ENCODE data around the gene ARHGEF17. TPM values are rescaled to one million over a fixed set of nuclear protein-coding genes. Genes with fewer than 3 reads are reported as not detected.

Gene ARHGEF17
- total RNA-seq, 2 experiments from 2014 or later = 0.18 TPM; not detected in 1

- Mint-ChIP-seq H3K4me1 (ENCODE audit: low read depth) (no peaks in the 10 kb centered on the region), H3K9me3 (ENCODE audit: insufficient read depth) (no peaks in the 10 kb centered on the region), H3K27ac (no peak overlapping the region), H3K36me3 (ENCODE audit: low read depth) (no peaks in the 10 kb centered on the region), H3K4me3 (no peak overlapping the region), H3K27me3 (ENCODE audit: low read depth) (peaks cover 21% of the 10 kb centered on the region)
- DNase-seq (no peak), ATAC-seq (no peak)
- POLR2A ChIA-PET = interaction anchor here (0.7 kb wide), 1 partner anchor 32 kb away, joined by 3 read pairs; no protein-coding TSS in a partner anchor
- CTCF ChIA-PET = interaction anchor here (1.2 kb wide), 1 partner anchor 61 kb away, joined by 3 read pairs; no protein-coding TSS in a partner anchor
Observed at GRCh38 chr11:73274722-73275380, 33.2 kb upstream of the ARHGEF17 start.

- Mint-ChIP-seq H3K4me3 (no peak overlapping the region), H3K27ac (no peak overlapping the region), H3K36me3 (ENCODE audit: low read depth) (no peaks in the 10 kb centered on the region), H3K9me3 (ENCODE audit: insufficient read depth) (no peaks in the 10 kb centered on the region), H3K4me1 (ENCODE audit: low read depth) (peaks cover 2% of the 10 kb centered on the region), H3K27me3 (ENCODE audit: low read depth) (peaks cover 21% of the 10 kb centered on the region)
- DNase-seq (no peak), ATAC-seq (no peak)
- ChIA-PET POLR2A (interaction anchor here (0.7 kb wide), 1 partner anchor 33 kb away, joined by 3 read pairs; no protein-coding TSS in a partner anchor), CTCF (no interaction called here)
Observed at GRCh38 chr11:73275381-73275750, 32.7 kb upstream of the ARHGEF17 start.

GRCh38 chr11:73277467-73277866 is 30.6 kb upstream of the ARHGEF17 start:
- peaks cover 22% of the 10 kb centered on the region for H3K4me1 Mint-ChIP-seq (ENCODE audit: low read depth)
- no peak for ATAC-seq

GRCh38 chr11:73280626-73281025 is 27.4 kb upstream of the ARHGEF17 start:
- CTCF ChIA-PET = interaction anchor here (0.8 to 1.6 kb wide), 4 partner anchors 8 to 80 kb away, joined by 3 to 6 read pairs (median 3); no protein-coding TSS in a partner anchor
- peaks cover 13% of the 10 kb centered on the region for H3K27me3 Mint-ChIP-seq (ENCODE audit: low read depth)
- peaks cover 25% of the 10 kb centered on the region for H3K4me1 Mint-ChIP-seq (ENCODE audit: low read depth)
- H3K9me3 Mint-ChIP-seq (ENCODE audit: insufficient read depth) = no peaks in the 10 kb centered on the region
- no peak for ATAC-seq
- no peak for DNase-seq
- H3K4me3 Mint-ChIP-seq = no peak overlapping the region
- POLR2A ChIA-PET = no interaction called here
- H3K36me3 Mint-ChIP-seq (ENCODE audit: low read depth) = no peaks in the 10 kb centered on the region
- no peak overlapping the region for H3K27ac Mint-ChIP-seq

More at GRCh38 chr11:73277467-73277866, 30.6 kb upstream of the ARHGEF17 start:
- POLR2A ChIA-PET = no interaction called here
- Mint-ChIP-seq H3K27ac (no peak overlapping the region), H3K27me3 (ENCODE audit: low read depth) (peaks cover 20% of the 10 kb centered on the region), H3K9me3 (ENCODE audit: insufficient read depth) (no peaks in the 10 kb centered on the region), H3K36me3 (ENCODE audit: low read depth) (no peaks in the 10 kb centered on the region), H3K4me3 (no peak overlapping the region)
- CTCF ChIA-PET = interaction anchor here (0.8 to 1.4 kb wide), 2 partner anchors 13 to 18 kb away, joined by 3 to 4 read pairs; no protein-coding TSS in a partner anchor
- DNase-seq = no peak

GRCh38 chr11:73281201-73281741 is 26.8 kb upstream of the ARHGEF17 start:
- CTCF ChIA-PET = interaction anchor here (1.6 kb wide), 1 partner anchor 25 kb away, joined by 6 read pairs; no protein-coding TSS in a partner anchor
- Mint-ChIP-seq H3K9me3 (ENCODE audit: insufficient read depth) (no peaks in the 10 kb centered on the region), H3K36me3 (ENCODE audit: low read depth) (no peaks in the 10 kb centered on the region), H3K4me3 (no peak overlapping the region), H3K4me1 (ENCODE audit: low read depth) (peaks cover 25% of the 10 kb centered on the region), H3K27me3 (ENCODE audit: low read depth) (peaks cover 13% of the 10 kb centered on the region), H3K27ac (no peak overlapping the region)
- DNase-seq = no peak
- POLR2A ChIA-PET = interaction anchor here (0.6 kb wide), 1 partner anchor 318 kb away, joined by 3 read pairs; no protein-coding TSS in a partner anchor
- no peak for ATAC-seq

- peak; percentile 14 for ATAC-seq
- DNase-seq = peak; percentile 35
- Mint-ChIP-seq H3K27me3 (ENCODE audit: low read depth) (peaks cover 9% of the 10 kb centered on the region), H3K4me1 (ENCODE audit: low read depth) (peaks cover 30% of the 10 kb centered on the region), H3K27ac (peak overlapping the region; percentile 1), H3K36me3 (ENCODE audit: low read depth) (no peaks in the 10 kb centered on the region), H3K4me3 (no peak overlapping the region), H3K9me3 (ENCODE audit: insufficient read depth) (no peaks in the 10 kb centered on the region)
- CTCF ChIA-PET = interaction anchor here (0.8 kb wide), 1 partner anchor 13 kb away, joined by 3 read pairs; no protein-coding TSS in a partner anchor
- POLR2A ChIA-PET = interaction anchor here (0.6 kb wide), 1 partner anchor 319 kb away, joined by 3 read pairs; no protein-coding TSS in a partner anchor
Observed at GRCh38 chr11:73281796-73282660, 26.0 kb upstream of the ARHGEF17 start.

GRCh38 chr11:73283276-73284000 is 24.6 kb upstream of the ARHGEF17 start:
- H3K27me3 Mint-ChIP-seq (ENCODE audit: low read depth) = peaks cover 9% of the 10 kb centered on the region
- H3K36me3 Mint-ChIP-seq (ENCODE audit: low read depth) = no peaks in the 10 kb centered on the region
- H3K27ac Mint-ChIP-seq = no peak overlapping the region
- ATAC-seq = no peak
- ChIA-PET CTCF (interaction anchor here (0.8 kb wide), 1 partner anchor 12 kb away, joined by 3 read pairs; no protein-coding TSS in a partner anchor), POLR2A (no interaction called here)
- no peak overlapping the region for H3K4me3 Mint-ChIP-seq
- no peaks in the 10 kb centered on the region for H3K9me3 Mint-ChIP-seq (ENCODE audit: insufficient read depth)
- no peak for DNase-seq
- H3K4me1 Mint-ChIP-seq (ENCODE audit: low read depth) = peaks cover 37% of the 10 kb centered on the region

- ATAC-seq = no peak
- POLR2A ChIA-PET = no interaction called here
- H3K36me3 Mint-ChIP-seq (ENCODE audit: low read depth) = no peaks in the 10 kb centered on the region
- no peak overlapping the region for H3K4me3 Mint-ChIP-seq
- DNase-seq = no peak
- peaks cover 44% of the 10 kb centered on the region for H3K4me1 Mint-ChIP-seq (ENCODE audit: low read depth)
- CTCF ChIA-PET = no interaction called here
- H3K27ac Mint-ChIP-seq = no peak overlapping the region
- peaks cover 5% of the 10 kb centered on the region for H3K27me3 Mint-ChIP-seq (ENCODE audit: low read depth)
- no peaks in the 10 kb centered on the region for H3K9me3 Mint-ChIP-seq (ENCODE audit: insufficient read depth)
Observed at GRCh38 chr11:73284106-73284505, 24.0 kb upstream of the ARHGEF17 start.

- no peaks in the 10 kb centered on the region for H3K27me3 Mint-ChIP-seq (ENCODE audit: low read depth)
- no peak overlapping the region for H3K27ac Mint-ChIP-seq
- H3K9me3 Mint-ChIP-seq (ENCODE audit: insufficient read depth) = no peaks in the 10 kb centered on the region
- H3K4me3 Mint-ChIP-seq = no peak overlapping the region
- peaks cover 41% of the 10 kb centered on the region for H3K4me1 Mint-ChIP-seq (ENCODE audit: low read depth)
- ChIA-PET CTCF (interaction anchor here (1.5 kb wide), 1 partner anchor 492 kb away, joined by 4 read pairs; the partner anchor contains the start of gene STARD10), POLR2A (no interaction called here)
- ATAC-seq (no peak), DNase-seq (no peak)
- no peaks in the 10 kb centered on the region for H3K36me3 Mint-ChIP-seq (ENCODE audit: low read depth)
Observed at GRCh38 chr11:73285721-73286120, 22.4 kb upstream of the ARHGEF17 start.

GRCh38 chr11:73286240-73286810 is 21.8 kb upstream of the ARHGEF17 start:
- ATAC-seq = no peak
- no peaks in the 10 kb centered on the region for H3K27me3 Mint-ChIP-seq (ENCODE audit: low read depth)
- CTCF ChIA-PET = interaction anchor here (1.5 to 5.7 kb wide), 4 partner anchors 9 to 100 kb away, joined by 3 to 39 read pairs (median 23); partner anchors contain the start of gene ARHGEF17

More at GRCh38 chr11:73286240-73286810, 21.8 kb upstream of the ARHGEF17 start:
- Mint-ChIP-seq H3K36me3 (ENCODE audit: low read depth) (no peaks in the 10 kb centered on the region), H3K9me3 (ENCODE audit: insufficient read depth) (no peaks in the 10 kb centered on the region), H3K4me1 (ENCODE audit: low read depth) (peaks cover 35% of the 10 kb centered on the region), H3K4me3 (no peak overlapping the region), H3K27ac (no peak overlapping the region)
- DNase-seq = no peak
- POLR2A ChIA-PET = no interaction called here
